WTC11 (cell line): Measurements from ENCODE around the gene FBXL2.

Source experiments
- CTCF ChIP-seq: fragments of 200-600 bp; IDR thresholded peaks from 2 replicates; pipeline ENCODE4 v1.8.0; 2022; ENCODE audit warnings: antibody characterized with exemption
- E2F1 ChIP-seq: sonication (generic); formaldehyde crosslinking; IDR thresholded peaks from 2 replicates; pipeline ENCODE4 v1.8.0; 2022; ENCODE audit warnings: mild to moderate bottlenecking, missing genetic modification reagents
- IRF1 ChIP-seq: sonication (generic); formaldehyde crosslinking; IDR thresholded peaks from 2 replicates; pipeline ENCODE4 v1.8.0; 2023; ENCODE audit warnings: missing genetic modification reagents
- JAZF1 ChIP-seq: fragments of 250-450 bp; sonication (Bioruptor Pico); IDR thresholded peaks from 2 replicates; pipeline ENCODE4 v1.9.0; 2021; ENCODE audit warnings: moderate library complexity, mild to moderate bottlenecking, inconsistent platforms
- NR2C2 ChIP-seq: sonication (generic); formaldehyde crosslinking; IDR thresholded peaks from 2 replicates; pipeline ENCODE4 v1.8.0; 2022; ENCODE audit warnings: mild to moderate bottlenecking, missing genetic modification reagents
- TEAD1 ChIP-seq: sonication (generic); formaldehyde crosslinking; IDR thresholded peaks from 2 replicates; pipeline ENCODE4 v1.8.0; 2022; ENCODE audit warnings: mild to moderate bottlenecking, missing genetic modification reagents
- TEAD4 ChIP-seq: sonication (generic); formaldehyde crosslinking; IDR thresholded peaks from 2 replicates; pipeline ENCODE4 v1.8.0; 2022; ENCODE audit warnings: mild to moderate bottlenecking, missing genetic modification reagents
- ZNF219 ChIP-seq: sonication (generic); formaldehyde crosslinking; IDR thresholded peaks from 2 replicates; pipeline ENCODE4 v1.8.0; 2023; ENCODE audit warnings: missing genetic modification reagents, mild to moderate bottlenecking, borderline replicate concordance
- TF ChIP-seq, protein P1 (sequence below): sonication (generic); formaldehyde crosslinking; conservative IDR thresholded peaks from 2 replicates; pipeline ENCODE4 v1.8.1; 2022; ENCODE audit warnings: mild to moderate bottlenecking, missing genetic modification reagents
- TF ChIP-seq, protein P2 (sequence below): sonication (generic); formaldehyde crosslinking; IDR thresholded peaks from 2 replicates; pipeline ENCODE4 v1.8.0; 2022; ENCODE audit warnings: mild to moderate bottlenecking, missing genetic modification reagents

- TF ChIP-seq E2F1: no peak
- TF ChIP-seq, protein P1, sequence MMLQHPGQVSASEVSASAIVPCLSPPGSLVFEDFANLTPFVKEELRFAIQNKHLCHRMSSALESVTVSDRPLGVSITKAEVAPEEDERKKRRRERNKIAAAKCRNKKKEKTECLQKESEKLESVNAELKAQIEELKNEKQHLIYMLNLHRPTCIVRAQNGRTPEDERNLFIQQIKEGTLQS (CRISPR knock-in tag): no peak
- TF ChIP-seq NR2C2 (CRISPR knock-in tag): no peak
- TF ChIP-seq CTCF: no peak
- no peak for TF ChIP-seq JAZF1 (CRISPR knock-in tag)
- TF ChIP-seq, protein P2, sequence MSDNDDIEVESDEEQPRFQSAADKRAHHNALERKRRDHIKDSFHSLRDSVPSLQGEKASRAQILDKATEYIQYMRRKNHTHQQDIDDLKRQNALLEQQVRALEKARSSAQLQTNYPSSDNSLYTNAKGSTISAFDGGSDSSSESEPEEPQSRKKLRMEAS (CRISPR knock-in tag): no peak
- TF ChIP-seq TEAD4 (CRISPR knock-in tag): no peak
- no peak for TF ChIP-seq ZNF219 (CRISPR knock-in tag)
- no peak for TF ChIP-seq IRF1 (CRISPR knock-in tag)
- no peak for TF ChIP-seq TEAD1 (CRISPR knock-in tag)
Observed at GRCh38 chr3:33322412-33322811, 45.2 kb downstream of the FBXL2 start.
